GM23338 (cell line): ENCODE results near the gene CBX8. TPM values are rescaled to one million over a fixed set of nuclear protein-coding genes. Genes with fewer than 3 reads are reported as not detected.

Experiments
- ATAC-seq: fragments of 200-7000 bp; cut with Tn5 transposase; 3 replicates; pipeline ENCODE4 v1.9.1; 2020
- DNase-seq: peaks from one replicate; pipeline ENCODE4 v3.0.0-alpha.2; 2015; ENCODE audit warnings: low spot score
- H2AFZ ChIP-seq: fragments of 200-600 bp; sonication (generic); 2 replicates; pipeline ENCODE4 v1.8.0; 2016; ENCODE audit warnings: antibody characterized with exemption, mild to moderate bottlenecking, moderate library complexity
- H3F3A ChIP-seq: fragments of 200-600 bp; sonication (generic); replicated peaks from 2 replicates; pipeline ENCODE4 v1.8.0; 2017; ENCODE audit warnings: antibody characterized with exemption, mixed run types, low read depth
- H3K27ac ChIP-seq: fragments of 200-600 bp; sonication (generic); 2 replicates; pipeline ENCODE4 v1.6.1; 2016; ENCODE audit warnings: low read depth
- H3K27me3 ChIP-seq: fragments of 200-600 bp; sonication (generic); 2 replicates; pipeline ENCODE4 v1.8.0; 2016; ENCODE audit warnings: mild to moderate bottlenecking, mixed run types, moderate library complexity; ENCODE audit not compliant: insufficient read depth
- H3K36me3 ChIP-seq: fragments of 200-600 bp; sonication (generic); 2 replicates; pipeline ENCODE4 v1.8.0; 2016; ENCODE audit warnings: mild to moderate bottlenecking; ENCODE audit not compliant: insufficient read depth
- H3K4me1 ChIP-seq: fragments of 200-600 bp; sonication (generic); 2 replicates; pipeline ENCODE4 v1.8.0; 2016; ENCODE audit warnings: mild to moderate bottlenecking, moderate library complexity; ENCODE audit not compliant: insufficient read depth
- H3K4me2 ChIP-seq: fragments of 200-600 bp; sonication (generic); 2 replicates; pipeline ENCODE4 v1.7.1; 2017; ENCODE audit warnings: mixed run types
- H3K4me3 ChIP-seq: fragments of 200-600 bp; sonication (generic); 2 replicates; pipeline ENCODE4 v1.6.1; 2016; ENCODE audit warnings: mixed run types
- H3K79me2 ChIP-seq: fragments of 200-600 bp; sonication (generic); replicated peaks from 2 replicates; pipeline ENCODE4 v1.8.0; 2017; ENCODE audit warnings: mild to moderate bottlenecking; ENCODE audit not compliant: insufficient read depth
- H3K9me2 ChIP-seq: fragments of 200-600 bp; sonication (generic); 2 replicates; pipeline ENCODE4 v1.8.0; 2017; ENCODE audit not compliant: insufficient read depth
- H4K20me1 ChIP-seq: fragments of 200-600 bp; sonication (generic); replicated peaks from 2 replicates; pipeline ENCODE4 v1.8.0; 2017; ENCODE audit warnings: mild to moderate bottlenecking; ENCODE audit not compliant: insufficient read depth
- H3K27ac Mint-ChIP-seq: 2 replicates; pipeline ENCODE4 v1.8.0; 2020; ENCODE audit warnings: inconsistent platforms, mild to moderate bottlenecking, moderate library complexity, mixed read lengths
- H3K27me3 Mint-ChIP-seq: 3 replicates; pipeline ENCODE4 v1.8.0; 2022; ENCODE audit warnings: low read depth, mild to moderate bottlenecking, moderate library complexity, mixed read lengths, inconsistent platforms; ENCODE audit not compliant: insufficient read depth, poor library complexity
- H3K36me3 Mint-ChIP-seq: 3 replicates; pipeline ENCODE4 v1.8.0; 2021; ENCODE audit warnings: low read depth, mild to moderate bottlenecking, inconsistent platforms, moderate library complexity, mixed read lengths
- H3K4me1 Mint-ChIP-seq: 3 replicates; pipeline ENCODE4 v1.8.0; 2020; ENCODE audit warnings: mild to moderate bottlenecking, inconsistent platforms, mixed read lengths
- H3K4me3 Mint-ChIP-seq: 3 replicates; pipeline ENCODE4 v1.8.0; 2021; ENCODE audit warnings: moderate library complexity, mild to moderate bottlenecking, inconsistent platforms, mixed read lengths
- H3K9me3 Mint-ChIP-seq: 3 replicates; pipeline ENCODE4 v1.8.0; 2020; ENCODE audit warnings: moderate library complexity, mild to moderate bottlenecking, inconsistent platforms, mixed read lengths
- CREB1 ChIP-seq: fragments of 250-450 bp; sonication (Bioruptor Pico); IDR thresholded peaks from 2 replicates; pipeline ENCODE4 v1.5.0; 2020; ENCODE audit warnings: low read depth, mild to moderate bottlenecking, moderate library complexity
- EZH2 ChIP-seq: fragments of 200-600 bp; sonication (generic); IDR thresholded peaks from one replicate; pipeline ENCODE4 v1.8.0; 2017; ENCODE audit warnings: antibody characterized with exemption, mild to moderate bottlenecking, low read depth; ENCODE audit not compliant: unreplicated experiment
- EZH2phosphoT487 ChIP-seq: fragments of 200-600 bp; sonication (generic); IDR thresholded peaks from one replicate; pipeline ENCODE4 v1.8.1; 2018; ENCODE audit warnings: antibody characterized with exemption; ENCODE audit not compliant: unreplicated experiment
- JUNB ChIP-seq: IDR thresholded peaks from one replicate; pipeline ENCODE4 v1.6.1; 2016; ENCODE audit warnings: antibody characterized with exemption; ENCODE audit not compliant: unreplicated experiment
- ZNF331 ChIP-seq: fragments of 250-450 bp; sonication (Bioruptor Pico); IDR thresholded peaks from 2 replicates; pipeline ENCODE4 v1.5.0; 2020; ENCODE audit warnings: low read depth, mild to moderate bottlenecking, moderate library complexity
- polyA plus RNA-seq: library from polyadenylated mRNA; unstranded; fragments of >200 nt; fragmentation: Nextera tagmentation; extraction: Ambion mirVana; gene quantifications from 2 replicates; pipeline ENCODE4 v1.2.1, GENCODE V29; 2016
- total RNA-seq: library from RNA; depleted of rRNA; stranded (reverse); fragments of >200 nt; shearing (Covaris generic); gene quantifications from 2 replicates; pipeline ENCODE4 v1.2.3, GENCODE V29; 2014
- TF ChIP-seq, protein P1 (sequence below), 2 experiments: fragments of 200-600 bp in 1 of 2; sonication (generic) in 1 of 2; conservative IDR thresholded peaks; 2 replicates each; pipeline versions ENCODE4 v1.5.1 to v1.6.1; 2016 to 2017; ENCODE audit warnings: antibody characterized with exemption in 2 of 2, low read depth in 2 of 2, mild to moderate bottlenecking in 2 of 2, moderate library complexity in 1 of 2
- TF ChIP-seq, protein P2 (sequence below): IDR thresholded peaks from one replicate; pipeline ENCODE4 v1.6.1; 2018; ENCODE audit warnings: antibody characterized with exemption; ENCODE audit not compliant: unreplicated experiment

Gene CBX8
- total and polyA plus RNA-seq, 2 experiments from 2014 or later, result 1.0 to 1.3 TPM

DNA sequence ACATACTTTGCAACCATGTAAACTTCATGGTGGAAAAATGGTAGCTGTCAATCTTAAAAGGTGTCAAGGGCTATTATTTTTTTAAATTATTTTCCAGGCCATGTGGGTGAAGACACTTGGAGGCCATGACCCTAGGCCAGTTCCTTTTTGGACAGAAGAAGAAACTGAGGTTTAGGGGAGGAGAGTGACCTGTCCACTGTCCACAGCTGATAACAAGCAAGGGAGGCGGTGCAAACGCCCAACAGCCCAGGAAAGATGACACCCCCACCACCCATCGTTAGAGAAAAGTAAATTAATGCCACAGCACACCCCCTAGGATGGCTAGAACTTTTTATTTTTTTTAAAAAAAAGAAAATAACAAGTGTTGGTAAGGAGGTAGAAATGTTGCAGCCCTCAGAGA is 46.9 kb downstream of the CBX8 start (continued):
- TF ChIP-seq EZH2phosphoT487 (no peak), ZNF331 (CRISPR knock-in tag) (no peak), JUNB (no peak), CREB1 (CRISPR knock-in tag) (no peak), EZH2 (no peak)
- TF ChIP-seq, protein P1, sequence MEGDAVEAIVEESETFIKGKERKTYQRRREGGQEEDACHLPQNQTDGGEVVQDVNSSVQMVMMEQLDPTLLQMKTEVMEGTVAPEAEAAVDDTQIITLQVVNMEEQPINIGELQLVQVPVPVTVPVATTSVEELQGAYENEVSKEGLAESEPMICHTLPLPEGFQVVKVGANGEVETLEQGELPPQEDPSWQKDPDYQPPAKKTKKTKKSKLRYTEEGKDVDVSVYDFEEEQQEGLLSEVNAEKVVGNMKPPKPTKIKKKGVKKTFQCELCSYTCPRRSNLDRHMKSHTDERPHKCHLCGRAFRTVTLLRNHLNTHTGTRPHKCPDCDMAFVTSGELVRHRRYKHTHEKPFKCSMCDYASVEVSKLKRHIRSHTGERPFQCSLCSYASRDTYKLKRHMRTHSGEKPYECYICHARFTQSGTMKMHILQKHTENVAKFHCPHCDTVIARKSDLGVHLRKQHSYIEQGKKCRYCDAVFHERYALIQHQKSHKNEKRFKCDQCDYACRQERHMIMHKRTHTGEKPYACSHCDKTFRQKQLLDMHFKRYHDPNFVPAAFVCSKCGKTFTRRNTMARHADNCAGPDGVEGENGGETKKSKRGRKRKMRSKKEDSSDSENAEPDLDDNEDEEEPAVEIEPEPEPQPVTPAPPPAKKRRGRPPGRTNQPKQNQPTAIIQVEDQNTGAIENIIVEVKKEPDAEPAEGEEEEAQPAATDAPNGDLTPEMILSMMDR (conservative IDR thresholded peaks at IDR 0.05; ENCODE audit: low read depth in 2 of 2), result no peak
- TF ChIP-seq, protein P2, sequence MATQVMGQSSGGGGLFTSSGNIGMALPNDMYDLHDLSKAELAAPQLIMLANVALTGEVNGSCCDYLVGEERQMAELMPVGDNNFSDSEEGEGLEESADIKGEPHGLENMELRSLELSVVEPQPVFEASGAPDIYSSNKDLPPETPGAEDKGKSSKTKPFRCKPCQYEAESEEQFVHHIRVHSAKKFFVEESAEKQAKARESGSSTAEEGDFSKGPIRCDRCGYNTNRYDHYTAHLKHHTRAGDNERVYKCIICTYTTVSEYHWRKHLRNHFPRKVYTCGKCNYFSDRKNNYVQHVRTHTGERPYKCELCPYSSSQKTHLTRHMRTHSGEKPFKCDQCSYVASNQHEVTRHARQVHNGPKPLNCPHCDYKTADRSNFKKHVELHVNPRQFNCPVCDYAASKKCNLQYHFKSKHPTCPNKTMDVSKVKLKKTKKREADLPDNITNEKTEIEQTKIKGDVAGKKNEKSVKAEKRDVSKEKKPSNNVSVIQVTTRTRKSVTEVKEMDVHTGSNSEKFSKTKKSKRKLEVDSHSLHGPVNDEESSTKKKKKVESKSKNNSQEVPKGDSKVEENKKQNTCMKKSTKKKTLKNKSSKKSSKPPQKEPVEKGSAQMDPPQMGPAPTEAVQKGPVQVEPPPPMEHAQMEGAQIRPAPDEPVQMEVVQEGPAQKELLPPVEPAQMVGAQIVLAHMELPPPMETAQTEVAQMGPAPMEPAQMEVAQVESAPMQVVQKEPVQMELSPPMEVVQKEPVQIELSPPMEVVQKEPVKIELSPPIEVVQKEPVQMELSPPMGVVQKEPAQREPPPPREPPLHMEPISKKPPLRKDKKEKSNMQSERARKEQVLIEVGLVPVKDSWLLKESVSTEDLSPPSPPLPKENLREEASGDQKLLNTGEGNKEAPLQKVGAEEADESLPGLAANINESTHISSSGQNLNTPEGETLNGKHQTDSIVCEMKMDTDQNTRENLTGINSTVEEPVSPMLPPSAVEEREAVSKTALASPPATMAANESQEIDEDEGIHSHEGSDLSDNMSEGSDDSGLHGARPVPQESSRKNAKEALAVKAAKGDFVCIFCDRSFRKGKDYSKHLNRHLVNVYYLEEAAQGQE, result no peak

DNA sequence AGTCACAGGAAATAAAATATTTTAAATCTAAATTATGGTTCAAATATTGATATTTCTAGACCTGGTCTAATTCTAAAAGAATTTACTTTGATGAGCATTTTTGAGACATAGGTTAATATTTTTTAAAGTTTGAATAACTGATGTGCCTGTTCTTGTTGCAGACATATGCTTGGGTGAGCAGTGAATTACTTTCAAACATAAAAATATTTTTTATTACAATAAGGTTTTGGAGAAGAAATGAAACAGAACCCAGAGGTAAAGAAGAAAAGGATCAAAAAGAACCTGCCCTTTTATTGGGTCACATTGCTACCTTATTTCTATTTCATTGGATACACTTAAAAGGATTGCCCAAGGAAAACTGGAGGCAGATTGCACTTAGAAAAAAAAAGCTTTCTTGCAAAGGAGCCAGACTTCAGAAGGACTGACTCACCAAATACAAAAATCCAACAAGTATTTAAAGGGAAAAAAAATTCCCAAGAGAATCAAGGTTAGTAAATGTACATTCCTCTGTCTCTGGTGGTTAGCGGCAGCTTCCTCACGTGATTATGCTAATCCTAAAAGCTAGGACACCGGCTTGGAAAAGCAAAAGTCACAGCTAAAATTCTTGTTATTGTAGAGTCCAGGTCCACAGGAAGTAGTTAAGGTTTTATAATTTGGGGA is 47.6 kb downstream of the CBX8 start:
- Histone ChIP-seq H3K27ac (no peak overlapping the region), H4K20me1 (no peaks in the 10 kb centered on the region; the same call in 1 of the 2 replicates), H3K27me3 (peaks cover 56% of the 10 kb centered on the region), H3K36me3 (no peaks in the 10 kb centered on the region), H3K4me1 (peaks cover 10% of the 10 kb centered on the region), H2AFZ (no peak overlapping the region), H3K9me2 (no peaks in the 10 kb centered on the region), H3K4me3 (no peak overlapping the region), H3K79me2 (no peaks in the 10 kb centered on the region), H3K4me2 (0 out of 2 replicates have a peak overlapping the region, but pooled peaks have one; percentile 84), H3F3A (peaks cover 12% of the 10 kb centered on the region)
- ATAC-seq, result no peak
- H3K4me3 Mint-ChIP-seq, result no peak overlapping the region
- no peaks in the 10 kb centered on the region; the same call in 2 of the 3 replicates for H3K36me3 Mint-ChIP-seq
- no peaks in the 10 kb centered on the region for H3K9me3 Mint-ChIP-seq
- peaks cover 58% of the 10 kb centered on the region for H3K27me3 Mint-ChIP-seq
- no peak overlapping the region for H3K27ac Mint-ChIP-seq
- H3K4me1 Mint-ChIP-seq, result peaks cover 13% of the 10 kb centered on the region
- TF ChIP-seq EZH2, result peak; percentile 13
- TF ChIP-seq, protein P1 (conservative IDR thresholded peaks at IDR 0.05; ENCODE audit: low read depth in 2 of 2), result no peak
- DNase-seq, result no peak
